PC-9 (cell line): Measurements from ENCODE around the gene TNC. TPM values are rescaled to one million over a fixed set of nuclear protein-coding genes. Genes with fewer than 3 reads are reported as not detected.

Experiments used
- BruUV-seq: library from RNA; stranded (reverse); fragments of 400-500 nt; replicated peaks from 2 replicates; lab custom pipeline; 2021; lab: Mats Ljungman, UMichigan
- CTCF ChIA-PET: fragments of 300-600 bp; sonication (Branson Sonifier 250); formaldehyde crosslinking; loops from one replicate; lab custom pipeline; 2022; ENCODE audit warnings: antibody characterized with exemption; lab: Charles Lee
- POLR2A ChIA-PET: fragments of 300-600 bp; sonication (Branson Sonifier 250); formaldehyde crosslinking; loops from one replicate; lab custom pipeline; 2022; ENCODE audit warnings: antibody characterized with exemption; ENCODE audit not compliant: unreplicated experiment; lab: Charles Lee
- DNase-seq, 2 experiments: peaks; one replicate each; pipeline versions ENCODE4 v3.0.0 to v3.0.0-alpha.2; 2015 to 2022; ENCODE audit warnings: mixed read lengths in 1 of 2
- H2AFZ ChIP-seq: fragments of 200-600 bp; sonication (generic); 2 replicates; pipeline ENCODE4 v1.8.1; 2017; ENCODE audit warnings: antibody characterized with exemption
- H3F3A ChIP-seq: fragments of 200-600 bp; sonication (generic); 2 replicates; pipeline ENCODE4 v1.8.1; 2017; ENCODE audit warnings: antibody characterized with exemption, mild to moderate bottlenecking, low read depth; ENCODE audit not compliant: insufficient read depth
- H3K27ac ChIP-seq: fragments of 200-600 bp; sonication (generic); 2 replicates; pipeline ENCODE4 v1.6.1; 2016; ENCODE audit warnings: mixed run types
- H3K27me3 ChIP-seq: fragments of 200-600 bp; sonication (generic); 2 replicates; pipeline ENCODE4 v1.6.1; 2016; ENCODE audit warnings: low read depth, mixed run types; ENCODE audit not compliant: insufficient read depth
- H3K36me3 ChIP-seq: fragments of 200-600 bp; sonication (generic); 2 replicates; pipeline ENCODE4 v1.6.1; 2016; ENCODE audit warnings: low read depth, mixed run types
- H3K4me1 ChIP-seq: fragments of 200-600 bp; sonication (generic); replicated peaks from 2 replicates; pipeline ENCODE4 v1.6.1; 2016; ENCODE audit warnings: mixed run types; ENCODE audit not compliant: insufficient read depth
- H3K4me2 ChIP-seq: fragments of 200-600 bp; sonication (generic); 2 replicates; pipeline ENCODE4 v1.6.1; 2017; ENCODE audit warnings: mixed run types
- H3K4me3 ChIP-seq: fragments of 200-600 bp; sonication (generic); 2 replicates; pipeline ENCODE4 v1.6.1; 2016; ENCODE audit warnings: mixed run types
- H3K79me2 ChIP-seq: fragments of 200-600 bp; sonication (generic); 2 replicates; pipeline ENCODE4 v1.6.1; 2017; ENCODE audit warnings: low read depth, mixed run types
- H3K9me2 ChIP-seq: fragments of 200-600 bp; sonication (generic); 2 replicates; pipeline ENCODE4 v1.8.1; 2017; ENCODE audit warnings: mild to moderate bottlenecking; ENCODE audit not compliant: insufficient read depth
- H3K9me3 ChIP-seq: fragments of 200-600 bp; sonication (generic); 2 replicates; pipeline ENCODE4 v1.8.1; 2016; ENCODE audit warnings: low read depth; ENCODE audit not compliant: insufficient read depth
- H4K20me1 ChIP-seq: fragments of 200-600 bp; sonication (generic); 2 replicates; pipeline ENCODE4 v1.8.1; 2017; ENCODE audit not compliant: insufficient read depth
- CTCF ChIP-seq: fragments of 200-600 bp; sonication (generic); conservative IDR thresholded peaks from 2 replicates; pipeline ENCODE4 v1.6.1; 2017; ENCODE audit warnings: mixed run types, antibody characterized with exemption, mild to moderate bottlenecking, moderate library complexity
- EZH2 ChIP-seq: fragments of 200-600 bp; sonication (generic); IDR thresholded peaks from 2 replicates; pipeline ENCODE4 v1.8.0; 2017; ENCODE audit warnings: antibody characterized with exemption, low read depth
- intact Hi-C: fragments of 100-400 bp; cut with micrococcal nuclease; formaldehyde crosslinking; loops from one replicate; pipeline ENCODE4 v1.10.0; 2022; ENCODE audit not compliant: unreplicated experiment
- total RNA-seq: library from RNA; stranded (reverse); gene quantifications from 2 replicates; pipeline ENCODE4 v1.2.3, GENCODE V29; 2021

The TNC gene
- total RNA-seq, 1 experiment from 2014 or later = 1.1 TPM

DNA sequence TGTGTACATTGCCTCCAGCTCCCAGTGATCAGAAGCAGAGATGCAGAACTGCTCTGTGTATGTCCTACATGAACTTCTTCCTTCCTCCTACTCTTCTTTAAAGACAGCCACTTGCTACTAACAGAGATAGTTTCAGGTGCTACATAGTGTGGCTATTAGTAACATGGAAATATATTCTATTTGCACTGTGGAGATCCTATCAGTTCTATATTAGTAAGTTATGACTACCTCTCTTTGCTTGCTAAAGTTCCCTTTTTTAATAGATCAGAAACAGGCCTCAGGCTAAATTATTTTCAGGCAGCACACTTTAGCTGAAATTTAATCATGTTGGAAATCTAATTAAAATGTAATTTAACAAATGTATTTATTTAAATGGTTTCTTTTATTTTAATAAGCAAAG is 123.2 kb downstream of the TNC start:
- no peaks in the 10 kb centered on the region for H3K36me3 ChIP-seq
- no TSS peak for BruUV-seq
- intact Hi-C loops = loop anchor here (5.0 kb wide), 1 partner anchor 72 kb away; no protein-coding TSS in a partner anchor
- TF ChIP-seq CTCF (no peak), EZH2 (no peak)
- no peak for DNase-seq
- no peaks in the 10 kb centered on the region for H3K9me2 ChIP-seq
- CTCF ChIA-PET = no interaction called here
- H2AFZ ChIP-seq = no peak overlapping the region
- H3K27me3 ChIP-seq = peaks cover 13% of the 10 kb centered on the region; the same call in 1 of the 2 replicates
- H3F3A ChIP-seq = no peaks in the 10 kb centered on the region
- no peak overlapping the region for H3K27ac ChIP-seq
- H3K9me3 ChIP-seq = no peaks in the 10 kb centered on the region
- H3K79me2 ChIP-seq = no peaks in the 10 kb centered on the region
- no peak overlapping the region for H3K4me2 ChIP-seq
- H3K4me3 ChIP-seq = no peak overlapping the region
- H3K4me1 ChIP-seq = 0 out of 2 replicates have a peak, but pooled peaks cover under 1% of the 10 kb centered on the region
- POLR2A ChIA-PET = no interaction called here
- no peaks in the 10 kb centered on the region for H4K20me1 ChIP-seq

DNA sequence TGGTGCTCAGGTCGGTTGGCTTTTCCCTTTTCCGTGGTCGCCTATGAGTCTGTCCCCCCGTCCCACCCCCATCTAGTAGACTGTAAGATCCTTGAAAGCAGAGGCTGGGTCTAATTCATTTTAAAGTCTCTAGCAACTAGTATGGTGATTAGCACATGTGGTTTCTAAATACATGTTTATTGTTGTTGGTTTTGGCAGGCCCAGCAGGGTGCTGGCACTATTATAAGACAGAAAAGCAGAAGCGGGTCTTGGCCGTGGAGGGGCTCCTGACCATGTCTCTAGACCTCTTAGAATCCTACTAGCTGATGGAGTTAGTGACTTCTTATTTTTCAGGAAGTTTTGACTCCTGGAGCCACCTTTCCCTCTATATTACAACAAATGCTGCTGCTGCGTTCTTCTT is 126.1 kb downstream of the TNC start:
- Histone ChIP-seq H4K20me1 (no peaks in the 10 kb centered on the region), H3K9me3 (no peaks in the 10 kb centered on the region), H3K4me3 (no peak overlapping the region), H3K4me2 (no peak overlapping the region), H3K9me2 (no peaks in the 10 kb centered on the region), H3K27me3 (peaks cover 10% of the 10 kb centered on the region; the same call in 1 of the 2 replicates), H2AFZ (no peak overlapping the region), H3K79me2 (no peaks in the 10 kb centered on the region), H3K36me3 (no peaks in the 10 kb centered on the region), H3F3A (peaks cover 4% of the 10 kb centered on the region; the same call in 1 of the 2 replicates), H3K4me1 (peaks cover 15% of the 10 kb centered on the region), H3K27ac (no peak overlapping the region)
- ChIA-PET CTCF (no interaction called here), POLR2A (no interaction called here)
- BruUV-seq = no TSS peak
- TF ChIP-seq CTCF = no peak
- TF ChIP-seq EZH2 = no peak
- intact Hi-C loops = loop anchor here (5.0 kb wide), 1 partner anchor 70 kb away; no protein-coding TSS in a partner anchor
- no peak for DNase-seq

GRCh38 chr9:114990901-114991300 is 127.1 kb downstream of the TNC start:
- Histone ChIP-seq H3K9me2 (no peaks in the 10 kb centered on the region), H3K36me3 (no peaks in the 10 kb centered on the region), H3K79me2 (no peaks in the 10 kb centered on the region), H3K9me3 (no peaks in the 10 kb centered on the region), H3K4me3 (no peak overlapping the region), H3K4me1 (peaks cover 15% of the 10 kb centered on the region), H2AFZ (no peak overlapping the region), H3K27ac (no peak overlapping the region), H4K20me1 (no peaks in the 10 kb centered on the region), H3K4me2 (no peak overlapping the region), H3F3A (peaks cover 4% of the 10 kb centered on the region; the same call in 1 of the 2 replicates), H3K27me3 (peaks cover 14% of the 10 kb centered on the region; the same call in 1 of the 2 replicates)
- POLR2A ChIA-PET = no interaction called here
- CTCF ChIA-PET = no interaction called here
- DNase-seq = no peak
- TF ChIP-seq EZH2 (no peak), CTCF (no peak)
- intact Hi-C loops = loop anchor here (5.0 kb wide), 1 partner anchor 69 kb away; no protein-coding TSS in a partner anchor
- no TSS peak for BruUV-seq
